ENCODE data around the gene MRC2. TPM values are rescaled to one million over a fixed set of nuclear protein-coding genes. Genes with fewer than 3 reads are reported as not detected.

Gene MRC2
- total RNA-seq, 1 experiment from 2014 or later = 10.7 TPM

DNA sequence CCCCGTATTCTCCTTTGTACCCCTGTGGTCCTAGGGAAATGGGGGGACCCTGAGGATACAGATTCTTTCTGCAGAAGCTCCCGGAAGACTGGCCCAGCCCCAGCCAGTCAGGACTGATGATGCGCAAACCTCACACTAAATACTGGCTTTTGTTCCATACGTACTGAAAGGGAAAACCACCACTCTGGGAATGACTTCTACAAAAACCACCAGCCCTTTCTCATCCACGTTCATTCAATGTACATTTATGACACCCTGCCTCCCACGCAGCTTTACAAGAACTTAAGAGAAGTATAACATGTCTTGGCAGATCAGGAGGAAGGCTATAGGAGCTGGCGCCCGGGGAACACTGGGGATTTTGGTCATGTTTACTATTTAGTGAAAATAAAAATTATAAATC lies 110.0 kb downstream of the MRC2 start (continued):
- TF ChIP-seq, protein P1, sequence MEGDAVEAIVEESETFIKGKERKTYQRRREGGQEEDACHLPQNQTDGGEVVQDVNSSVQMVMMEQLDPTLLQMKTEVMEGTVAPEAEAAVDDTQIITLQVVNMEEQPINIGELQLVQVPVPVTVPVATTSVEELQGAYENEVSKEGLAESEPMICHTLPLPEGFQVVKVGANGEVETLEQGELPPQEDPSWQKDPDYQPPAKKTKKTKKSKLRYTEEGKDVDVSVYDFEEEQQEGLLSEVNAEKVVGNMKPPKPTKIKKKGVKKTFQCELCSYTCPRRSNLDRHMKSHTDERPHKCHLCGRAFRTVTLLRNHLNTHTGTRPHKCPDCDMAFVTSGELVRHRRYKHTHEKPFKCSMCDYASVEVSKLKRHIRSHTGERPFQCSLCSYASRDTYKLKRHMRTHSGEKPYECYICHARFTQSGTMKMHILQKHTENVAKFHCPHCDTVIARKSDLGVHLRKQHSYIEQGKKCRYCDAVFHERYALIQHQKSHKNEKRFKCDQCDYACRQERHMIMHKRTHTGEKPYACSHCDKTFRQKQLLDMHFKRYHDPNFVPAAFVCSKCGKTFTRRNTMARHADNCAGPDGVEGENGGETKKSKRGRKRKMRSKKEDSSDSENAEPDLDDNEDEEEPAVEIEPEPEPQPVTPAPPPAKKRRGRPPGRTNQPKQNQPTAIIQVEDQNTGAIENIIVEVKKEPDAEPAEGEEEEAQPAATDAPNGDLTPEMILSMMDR (IDR thresholded peaks at IDR 0.05 in 2 of 3, conservative IDR thresholded peaks at IDR 0.05 in 1 of 3; ENCODE audit: borderline replicate concordance in 1 of 3, insufficient read depth in 1 of 3, low read depth in 2 of 3, low read length in 2 of 3) = no peak
- no peak for TF ChIP-seq ZBTB33 (IDR thresholded peaks at IDR 0.05; ENCODE audit: extremely low read depth, insufficient replicate concordance, low read length)
- no peak for TF ChIP-seq ZNF274 (IDR thresholded peaks at IDR 0.05; ENCODE audit: low read depth, low read length)
- no peak for TF ChIP-seq SRF (IDR thresholded peaks at IDR 0.05; ENCODE audit: low read depth)
- no peak for TF ChIP-seq ELF1 (IDR thresholded peaks at IDR 0.05; ENCODE audit: borderline replicate concordance, low read depth)
- TF ChIP-seq EGR1 (IDR thresholded peaks at IDR 0.05; ENCODE audit: low read depth) = no peak
- no peak for TF ChIP-seq SP1 (IDR thresholded peaks at IDR 0.05; ENCODE audit: low read depth)
- TF ChIP-seq, protein P2, sequence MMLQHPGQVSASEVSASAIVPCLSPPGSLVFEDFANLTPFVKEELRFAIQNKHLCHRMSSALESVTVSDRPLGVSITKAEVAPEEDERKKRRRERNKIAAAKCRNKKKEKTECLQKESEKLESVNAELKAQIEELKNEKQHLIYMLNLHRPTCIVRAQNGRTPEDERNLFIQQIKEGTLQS (IDR thresholded peaks at IDR 0.05) = no peak

DNA sequence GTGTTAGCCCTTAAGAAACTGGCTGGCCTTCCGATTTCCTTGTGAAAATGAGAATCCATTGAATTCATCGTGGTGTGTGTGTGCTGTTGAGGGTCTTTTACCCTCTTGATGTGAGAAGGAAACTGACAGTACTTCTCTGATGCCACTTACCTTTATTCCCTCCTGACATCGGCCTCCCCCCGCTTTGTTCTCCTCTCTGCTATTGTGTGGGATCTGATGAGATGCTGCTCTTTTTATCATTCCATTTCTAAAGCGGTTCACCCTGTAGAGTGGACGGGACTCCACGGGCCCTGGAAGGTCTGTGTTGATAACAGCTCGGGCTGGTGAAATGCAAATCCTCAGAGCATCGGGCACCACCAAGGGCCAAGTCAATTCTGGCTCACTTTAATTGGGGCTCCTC lies 110.8 kb downstream of the MRC2 start:
- ChIA-PET CTCF (no interaction called here), RAD21 (ENCODE audit: low non-redundant PET in 1 of 2, low total read pairs in 2 of 2, uncharacterized antibody in 2 of 2, unreplicated experiment in 2 of 2) (no interaction called here), POLR2A (no interaction called here)
- H3K27ac ChIP-seq (ENCODE audit: low read depth, low read length) = no peak overlapping the region
- H3K4me3 ChIP-seq (replicated peaks in 1 of 2; ENCODE audit: low read depth in 1 of 2, low read length in 2 of 2) = no peak overlapping the region
- no peaks in the 10 kb centered on the region for H3K27me3 ChIP-seq (ENCODE audit: insufficient read depth, low read length)
- no peak for TF ChIP-seq EGR1 (IDR thresholded peaks at IDR 0.05; ENCODE audit: low read depth)
- no peak for TF ChIP-seq SIN3A (IDR thresholded peaks at IDR 0.05; ENCODE audit: low read depth)
- no peak for TF ChIP-seq YY1 (IDR thresholded peaks at IDR 0.05; ENCODE audit: extremely low read depth, insufficient replicate concordance, low read depth, low read length)
- TF ChIP-seq, protein P2 (IDR thresholded peaks at IDR 0.05) = no peak
- no peak for TF ChIP-seq SRF (IDR thresholded peaks at IDR 0.05; ENCODE audit: low read depth)
- TF ChIP-seq JUND (IDR thresholded peaks at IDR 0.05) = no peak
- TF ChIP-seq SP1 (IDR thresholded peaks at IDR 0.05; ENCODE audit: low read depth) = no peak
- no peak for TF ChIP-seq EZH2phosphoT487 (IDR thresholded peaks at IDR 0.05; ENCODE audit: borderline replicate concordance)
- no peak for TF ChIP-seq CEBPB (IDR thresholded peaks at IDR 0.05; ENCODE audit: low read depth)
- H3K9ac ChIP-seq (ENCODE audit: low read length) = no peak overlapping the region
- no peaks in the 10 kb centered on the region for H4K20me1 ChIP-seq (ENCODE audit: insufficient read depth)
- no peak for ATAC-seq
- H3K9me2 ChIP-seq (ENCODE audit: insufficient read depth) = no peaks in the 10 kb centered on the region
- H3K4me2 ChIP-seq (ENCODE audit: low read length) = no peak overlapping the region
- DNase-seq (ENCODE audit: low read depth, low spot score) = no peak
- H3K4me1 ChIP-seq (ENCODE audit: control insufficient read depth in 1 of 2, insufficient read depth in 2 of 2, low read length in 2 of 2) = no peaks in the 10 kb centered on the region
- intact Hi-C loops (cut with micrococcal nuclease) = no loop called here
- BruUV-seq (replicated peaks) = no TSS peak
- no peaks in the 10 kb centered on the region for H3K79me2 ChIP-seq (ENCODE audit: insufficient read depth, low read length)
- no peaks in the 10 kb centered on the region for H3K36me3 ChIP-seq (ENCODE audit: control insufficient read depth in 1 of 2, insufficient read depth in 2 of 2, low read length in 2 of 2)
- no peaks in the 10 kb centered on the region for H3K9me3 ChIP-seq (ENCODE audit: control insufficient read depth in 1 of 2, insufficient read depth in 1 of 2, low read depth in 1 of 2, low read length in 2 of 2)
- H2AFZ ChIP-seq (ENCODE audit: low read depth, low read length, poor library complexity, severe bottlenecking) = no peak overlapping the region
